ENCODE results near the gene TSGA10IP.

The TSGA10IP gene

GRCh38 chr11:65977621-65978390, 32.5 kb downstream of the TSGA10IP start:
- DNase-seq, result no peak

DNA sequence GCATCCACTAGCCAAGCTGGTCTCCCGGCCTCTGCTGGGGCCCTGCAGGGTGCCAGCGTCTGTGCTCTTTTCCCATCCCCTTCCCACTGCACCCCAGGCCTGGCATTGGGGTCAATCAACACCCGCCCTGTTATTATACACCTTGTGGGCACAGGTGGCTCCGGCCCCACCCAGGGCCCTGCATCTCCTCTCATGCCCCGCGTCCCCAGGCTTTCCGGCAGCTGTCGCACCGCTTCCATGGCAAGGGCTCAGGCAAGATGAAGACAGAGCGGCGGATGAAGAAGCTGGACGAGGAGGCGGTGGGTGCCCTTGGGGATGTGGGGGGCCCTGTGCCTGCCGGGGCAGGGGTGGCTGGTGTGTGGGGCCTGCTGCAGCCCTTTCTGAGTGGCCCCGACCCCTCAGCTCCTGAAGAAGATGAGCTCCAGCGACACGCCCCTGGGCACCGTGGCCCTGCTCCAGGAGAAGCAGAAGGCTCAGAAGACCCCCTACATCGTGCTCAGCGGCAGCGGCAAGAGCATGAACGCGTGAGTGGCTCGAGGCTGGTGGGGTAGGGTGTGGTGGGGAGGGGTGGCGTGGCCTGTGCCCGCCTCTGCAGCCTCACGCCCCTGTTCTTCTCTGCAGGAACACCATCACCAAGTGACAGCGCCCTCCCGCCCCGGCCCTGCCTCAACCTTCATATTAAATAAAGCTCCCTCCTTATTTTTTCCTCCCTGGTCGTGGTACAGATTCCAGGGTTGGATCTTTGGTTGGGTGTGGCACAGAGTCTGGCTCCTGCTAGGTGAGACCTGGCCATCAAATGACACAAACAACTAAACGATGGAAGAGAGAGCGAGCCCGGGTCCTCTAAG, 33.3 kb downstream of the TSGA10IP start:
- no peak for DNase-seq

- no peak for DNase-seq
These were observed 34.0 kb downstream of the TSGA10IP start for GRCh38 chr11:65979261-65979759.

DNA sequence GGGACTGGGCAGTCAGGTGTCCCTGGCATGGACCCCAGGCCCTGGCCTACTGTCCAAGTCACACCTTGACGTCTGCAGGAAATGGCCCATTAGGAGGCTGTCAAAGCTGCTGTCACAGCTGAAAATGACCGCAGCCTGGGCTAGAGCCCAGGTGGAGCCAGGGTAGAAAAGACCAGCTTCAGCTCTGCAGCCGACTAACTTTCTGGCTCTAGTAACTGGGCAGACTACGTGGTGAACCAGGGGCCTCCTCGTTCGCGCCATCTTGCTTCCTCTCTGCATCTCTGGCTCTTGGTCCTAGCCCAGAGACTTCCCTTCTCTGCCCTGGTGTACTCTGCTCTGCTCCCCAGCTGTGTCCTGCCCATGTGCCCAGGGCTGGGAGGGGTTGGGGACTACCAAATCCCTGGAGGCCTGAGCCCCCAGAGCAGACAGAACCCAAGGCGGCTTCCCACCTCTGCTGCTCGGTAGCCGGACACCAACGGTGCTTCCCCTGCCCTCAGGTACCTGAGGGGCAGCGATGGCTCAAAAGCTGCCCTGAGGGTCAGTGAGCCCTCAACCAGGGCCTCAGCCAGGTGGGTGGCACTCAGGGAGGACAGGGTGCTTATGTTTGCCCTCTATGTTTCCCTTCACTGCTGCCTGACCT, 35.9 kb downstream of the TSGA10IP start:
- DNase-seq, result no peak

DNA sequence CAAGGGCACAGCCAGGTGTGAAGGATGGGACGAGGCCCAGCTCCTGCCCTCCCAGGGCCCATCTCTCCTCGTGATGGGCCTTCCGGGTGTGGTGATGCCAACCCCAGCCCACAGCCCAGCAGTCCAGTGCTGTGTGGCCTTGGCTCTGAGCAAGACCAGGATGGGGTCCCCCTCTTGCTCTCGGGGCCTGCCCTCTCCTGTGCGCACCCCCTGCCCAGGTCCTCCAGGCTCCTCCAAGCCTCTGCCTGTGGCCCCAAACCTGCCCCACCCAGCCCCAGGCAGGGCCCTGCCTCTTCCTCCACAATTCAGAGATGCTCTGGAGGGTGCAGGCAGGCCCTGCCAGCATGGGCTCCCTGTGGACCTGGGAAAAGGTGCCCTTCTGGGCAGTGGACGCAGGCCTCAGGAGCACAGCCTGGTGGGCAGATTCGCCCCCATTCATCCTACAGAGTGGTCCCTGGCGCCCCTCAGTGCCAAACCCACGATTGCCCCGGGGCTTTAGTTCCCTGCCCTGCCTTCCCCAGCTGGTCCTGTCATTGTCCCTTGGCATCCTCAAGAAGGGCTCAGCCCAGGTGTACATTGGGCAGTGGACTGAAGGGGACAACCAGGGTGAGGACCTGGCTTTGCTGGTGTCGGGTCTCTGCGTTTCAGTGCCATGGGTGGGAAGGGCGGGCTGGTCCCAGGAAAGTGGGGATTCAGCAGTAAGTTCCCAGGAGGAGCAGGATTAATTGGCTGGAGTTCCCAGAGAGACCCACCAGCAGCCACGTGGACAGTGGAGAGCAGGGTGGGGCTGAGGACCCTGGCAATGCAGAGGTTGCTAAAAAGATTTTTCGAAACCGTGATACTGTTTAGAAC, 36.9 kb downstream of the TSGA10IP start:
- no peak for DNase-seq

DNA sequence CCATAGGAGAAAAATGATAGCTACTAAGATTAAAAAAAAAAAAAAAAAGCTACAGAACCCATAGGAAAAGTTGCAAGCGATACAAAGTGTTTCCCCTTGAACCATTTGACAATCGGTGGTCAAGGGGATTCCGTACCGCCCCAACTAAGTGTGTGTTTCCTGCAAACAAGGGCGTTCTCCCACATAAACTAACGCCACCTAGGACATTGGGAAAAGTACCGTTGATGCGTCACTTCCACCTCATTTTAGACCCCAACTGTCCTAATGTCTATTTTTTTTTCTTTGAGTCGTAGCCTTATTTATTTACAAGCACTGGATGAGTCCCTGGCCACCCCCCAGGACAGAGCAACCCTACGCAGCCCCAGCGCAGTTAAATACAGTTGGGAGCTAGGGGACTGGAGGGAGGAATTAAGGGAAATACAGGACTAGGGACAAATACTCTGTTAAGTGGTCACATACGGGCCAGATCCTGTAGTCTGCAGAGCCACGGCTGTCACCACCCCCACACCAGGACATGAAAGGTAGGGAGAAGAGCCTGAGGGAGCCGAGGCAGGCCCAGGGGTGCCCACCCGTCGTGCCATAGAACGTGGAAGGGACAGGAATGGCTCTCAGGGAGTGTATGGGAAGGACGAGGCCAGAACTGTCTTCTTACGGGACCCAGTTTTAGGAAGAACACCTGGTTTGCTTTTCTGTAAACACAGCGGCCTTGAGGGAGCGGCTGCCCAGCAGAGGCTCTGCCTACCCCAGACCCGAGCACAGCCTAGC, 37.7 kb downstream of the TSGA10IP start:
- no peak for DNase-seq

GRCh38 chr11:65983589-65983987, 38.3 kb downstream of the TSGA10IP start:
- no peak for DNase-seq

DNA sequence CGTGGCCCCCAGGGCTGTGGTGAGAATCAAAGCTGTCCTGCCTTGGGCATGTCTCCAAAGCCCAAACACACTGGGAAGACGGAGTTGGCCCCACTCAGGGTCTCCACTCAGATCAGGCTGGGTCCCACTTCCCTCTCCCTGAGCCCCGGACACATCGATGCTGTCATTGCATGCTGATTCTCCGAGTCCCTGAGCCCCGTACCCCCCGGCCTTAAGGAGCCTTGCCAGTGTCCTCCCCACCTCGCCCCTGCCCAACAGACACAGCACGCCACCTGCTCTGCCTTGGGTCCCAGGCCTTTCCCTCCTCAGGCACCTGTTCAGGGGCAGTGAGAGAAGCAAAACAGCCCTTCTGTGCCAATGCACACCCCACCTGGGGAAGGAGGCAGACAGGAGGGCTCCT, 42.1 kb downstream of the TSGA10IP start:
- DNase-seq, result no peak

GRCh38 chr11:65988791-65989592, 43.7 kb downstream of the TSGA10IP start:
- DNase-seq, result peak; percentile 81

- no peak for DNase-seq
These were observed 46.8 kb downstream of the TSGA10IP start for GRCh38 chr11:65992056-65992455.

GRCh38 chr11:65997286-65997685, 52.0 kb downstream of the TSGA10IP start:
- no peak for DNase-seq

GRCh38 chr11:66001942-66002647, 56.8 kb downstream of the TSGA10IP start, which contains the start of the genes BANF1 and EIF1AD:
BANF1 (plus strand) TSS chr11:66002503; CDS start chr11:66003251, 748 bp downstream.
EIF1AD (minus strand) TSS chr11:66002157; CDS start chr11:66000389, 1,768 bp downstream.
- peak; percentile 90 for DNase-seq

GRCh38 chr11:66002648-66003225, 57.5 kb downstream of the TSGA10IP start:
- no peak for DNase-seq

GRCh38 chr11:66003291-66003690, 58.0 kb downstream of the TSGA10IP start:
- DNase-seq, result no peak

DNA sequence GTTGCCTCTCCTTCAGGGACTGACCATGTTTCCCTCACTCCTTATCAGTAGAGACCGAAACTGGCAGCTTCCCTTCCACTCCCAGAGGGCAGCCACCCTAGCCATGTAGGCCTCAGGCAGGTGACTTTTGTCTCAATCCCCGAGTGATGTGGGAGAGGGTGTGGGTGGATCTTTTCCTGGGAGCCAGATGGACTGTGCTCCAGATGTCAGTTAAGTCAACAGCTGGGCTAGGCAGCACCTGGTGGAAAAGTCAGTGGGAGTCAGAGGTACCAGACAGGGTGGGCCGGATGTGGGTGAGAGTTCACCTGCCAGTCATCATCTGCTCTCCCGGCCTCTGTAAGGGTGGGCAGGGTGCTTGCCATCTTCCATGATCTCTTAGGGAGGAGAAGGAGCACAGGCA, 58.9 kb downstream of the TSGA10IP start:
- no peak for DNase-seq

- DNase-seq, result no peak
These were observed 61.0 kb downstream of the TSGA10IP start for GRCh38 chr11:66006134-66006890.

- no peak for DNase-seq
These were observed 61.6 kb downstream of the TSGA10IP start for GRCh38 chr11:66006891-66007176.

DNA sequence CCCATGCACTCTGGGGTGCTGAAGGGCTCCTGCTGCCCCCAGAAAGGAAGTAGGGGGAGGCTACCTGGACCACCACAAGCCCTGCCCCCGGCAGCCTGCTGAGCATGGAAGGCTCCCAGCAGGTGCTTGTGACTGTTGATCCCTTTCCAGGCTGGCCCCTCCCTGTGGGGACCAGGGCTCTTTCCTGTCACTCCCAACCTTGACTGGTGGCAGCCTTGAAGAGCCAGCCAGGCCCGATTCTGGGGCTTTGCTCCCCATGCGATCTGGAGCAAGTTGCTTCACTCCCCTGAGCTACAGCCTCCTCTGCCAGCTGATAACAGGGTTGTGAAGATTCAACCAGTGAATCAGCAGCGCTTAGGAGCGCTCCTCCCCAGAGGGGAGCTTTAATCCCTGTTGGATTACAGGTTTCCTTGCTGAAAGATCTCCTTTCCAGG, 61.9 kb downstream of the TSGA10IP start:
- no peak for DNase-seq

DNA sequence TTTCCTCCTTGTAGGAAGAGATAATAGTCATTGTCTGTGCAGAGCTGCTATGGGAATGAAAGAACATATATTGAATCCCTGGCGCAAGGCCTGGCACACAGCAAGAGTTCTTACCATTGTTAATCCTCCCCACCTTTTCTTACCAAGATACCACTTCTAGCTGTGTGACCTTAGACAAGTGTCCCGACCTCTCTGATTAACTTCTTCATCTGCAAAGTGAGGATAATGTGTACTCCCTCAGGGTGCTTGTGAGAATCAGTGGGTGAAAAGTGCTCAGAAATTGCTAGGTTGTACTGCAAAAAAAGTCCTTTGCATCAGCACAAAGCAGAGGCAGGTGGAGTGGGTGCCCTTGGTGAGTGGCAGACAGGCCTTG, 62.8 kb downstream of the TSGA10IP start:
- no peak for DNase-seq
